H1 (cell line): ENCODE data around the gene CYP1B1. TPM values are rescaled to one million over a fixed set of nuclear protein-coding genes. Genes with fewer than 3 reads are reported as not detected.

Source experiments
- CTCF ChIA-PET: fragments of 300-600 bp; sonication (Branson Sonifier 250); formaldehyde crosslinking; loops from one replicate; lab custom pipeline; 2021; ENCODE audit not compliant: partially characterized antibody; lab: Charles Lee
- POLR2A ChIA-PET: fragments of 300-600 bp; sonication (Branson Sonifier 250); formaldehyde crosslinking; loops from one replicate; lab custom pipeline; 2021; ENCODE audit warnings: inconsistent platforms; ENCODE audit not compliant: partially characterized antibody; lab: Charles Lee
- DNase-seq, 2 experiments: peaks; one replicate each; pipeline versions ENCODE4 v3.0.0 to v3.0.0-alpha.2; 2010 to 2022; ENCODE audit warnings: low spot score in 2 of 2, low read depth in 1 of 2, mixed read lengths in 1 of 2
- FAIRE-seq: peaks from 2 replicates; lab custom pipeline; 2011; peaks lifted over from hg19 to GRCh38; lab: Jason Lieb, UNC
- H2AFZ ChIP-seq: 2 replicates; pipeline ENCODE4 v1.8.1; 2012; ENCODE audit warnings: low read length, inconsistent platforms
- H2AK5ac ChIP-seq: 2 replicates; pipeline ENCODE4 v1.6.1; 2013; ENCODE audit warnings: low read depth, low read length
- H2BK120ac ChIP-seq: replicated peaks from 2 replicates; pipeline ENCODE3; 2013; ENCODE audit warnings: low read depth, low read length, inconsistent platforms
- H2BK12ac ChIP-seq: 2 replicates; pipeline ENCODE4 v1.6.1; 2013; ENCODE audit warnings: low read depth, low read length
- H2BK15ac ChIP-seq: 2 replicates; pipeline ENCODE4 v1.6.1; 2013; ENCODE audit warnings: low read length
- H2BK20ac ChIP-seq: 2 replicates; pipeline ENCODE4 v1.6.1; 2013; ENCODE audit warnings: low read length
- H2BK5ac ChIP-seq: 2 replicates; pipeline ENCODE4 v1.6.1; 2013; ENCODE audit warnings: low read depth, low read length
- H3K14ac ChIP-seq: 2 replicates; pipeline ENCODE4 v1.6.1; 2013; ENCODE audit warnings: inconsistent platforms; ENCODE audit not compliant: insufficient read length
- H3K18ac ChIP-seq: 2 replicates; pipeline ENCODE4 v1.6.1; 2013; ENCODE audit warnings: low read length; ENCODE audit errors: extremely low read depth
- H3K23ac ChIP-seq: 2 replicates; pipeline ENCODE4 v1.6.1; 2013; ENCODE audit warnings: inconsistent platforms; ENCODE audit not compliant: insufficient read length
- H3K23me2 ChIP-seq: 2 replicates; pipeline ENCODE4 v1.6.1; 2013; ENCODE audit warnings: low read depth, low read length
- H3K27ac ChIP-seq: 2 replicates; pipeline ENCODE4 v1.6.1; 2011; ENCODE audit warnings: low read depth, low read length, inconsistent platforms
- H3K27me3 ChIP-seq, 4 experiments: replicated peaks in 1 of 4; 1 replicate in 1 of 4; 2 replicates in 3 of 4; pipeline versions ENCODE4 v1.6.1 to v1.8.1; 2011 to 2013; ENCODE audit warnings: low read length in 3 of 4, mild to moderate bottlenecking in 3 of 4, inconsistent platforms in 2 of 4, mixed read lengths in 2 of 4, moderate library complexity in 1 of 4; ENCODE audit not compliant: control insufficient read depth in 3 of 4, insufficient read depth in 3 of 4; ENCODE audit errors: extremely low read depth in 1 of 4
- H3K36me3 ChIP-seq, 4 experiments: 2 replicates each; pipeline versions ENCODE4 v1.6.1 to v1.8.1; 2011 to 2013; ENCODE audit warnings: mild to moderate bottlenecking in 4 of 4, low read length in 3 of 4, moderate library complexity in 2 of 4, control low read depth in 1 of 4, inconsistent platforms in 1 of 4; ENCODE audit not compliant: insufficient read depth in 4 of 4, control insufficient read depth in 2 of 4
- H3K4ac ChIP-seq: replicated peaks from 2 replicates; pipeline ENCODE3; 2013; ENCODE audit warnings: low read length, low read depth, mixed read lengths, inconsistent platforms; ENCODE audit not compliant: insufficient read length
- H3K4me1 ChIP-seq, 4 experiments: replicated peaks in 1 of 4; 1 replicate in 1 of 4; 2 replicates in 3 of 4; pipeline versions ENCODE4 v1.6.1 to v1.8.1; 2011 to 2013; ENCODE audit warnings: low read length in 3 of 4, inconsistent platforms in 2 of 4, mixed read lengths in 1 of 4; ENCODE audit not compliant: insufficient read depth in 4 of 4, control insufficient read depth in 3 of 4
- H3K4me2 ChIP-seq, 2 experiments: 2 replicates each; pipeline versions ENCODE4 v1.6.1 to v1.8.1; 2011 to 2013; ENCODE audit warnings: low read depth in 2 of 2, low read length in 2 of 2, control low read depth in 1 of 2, inconsistent platforms in 1 of 2, mild to moderate bottlenecking in 1 of 2; ENCODE audit not compliant: insufficient read depth in 1 of 2
- H3K4me3 ChIP-seq, 4 experiments: fragments of 200-600, 300-600 bp in 1 of 4; sonication (generic), shearing (Covaris generic), sonication (Bioruptor Twin) in 1 of 4; 2 replicates each; pipeline versions ENCODE4 v1.5.1 to v1.8.1; 2011 to 2016; ENCODE audit warnings: low read length in 4 of 4, low read depth in 3 of 4, control low read depth in 2 of 4, inconsistent platforms in 2 of 4, mild to moderate bottlenecking in 2 of 4, mixed read lengths in 1 of 4, moderate library complexity in 1 of 4; ENCODE audit not compliant: insufficient read depth in 2 of 4; ENCODE audit errors: extremely low read depth in 1 of 4
- H3K56ac ChIP-seq: replicated peaks from 2 replicates; pipeline ENCODE3; 2013; ENCODE audit warnings: low read depth, mild to moderate bottlenecking, mixed read lengths, low read length, inconsistent platforms; ENCODE audit not compliant: insufficient read length
- H3K79me1 ChIP-seq: 2 replicates; pipeline ENCODE4 v1.6.1; 2013; ENCODE audit warnings: low read depth, low read length, control low read depth
- H3K79me2 ChIP-seq, 2 experiments: 2 replicates each; pipeline versions ENCODE4 v1.6.1 to v1.8.1; 2012 to 2013; ENCODE audit warnings: low read length in 2 of 2, mild to moderate bottlenecking in 2 of 2, inconsistent platforms in 1 of 2; ENCODE audit not compliant: insufficient read depth in 2 of 2, control insufficient read depth in 1 of 2
- H3K9ac ChIP-seq, 4 experiments: replicated peaks in 1 of 4; 1 replicate in 1 of 4; 2 replicates in 3 of 4; pipeline versions ENCODE4 v1.6.1 to v1.8.1; 2011 to 2013; ENCODE audit warnings: low read depth in 3 of 4, low read length in 3 of 4, control low read depth in 2 of 4, mild to moderate bottlenecking in 2 of 4, moderate library complexity in 2 of 4, inconsistent platforms in 1 of 4; ENCODE audit errors: extremely low read depth in 1 of 4
- H3K9me3 ChIP-seq, 2 experiments: 2 replicates each; pipeline versions ENCODE4 v1.6.1 to v1.8.1; 2012 to 2013; ENCODE audit warnings: mild to moderate bottlenecking in 2 of 2, moderate library complexity in 2 of 2, control low read depth in 1 of 2, inconsistent platforms in 1 of 2, low read depth in 1 of 2, low read length in 1 of 2, mixed read lengths in 1 of 2; ENCODE audit not compliant: insufficient read depth in 2 of 2
- H4K20me1 ChIP-seq, 2 experiments: replicated peaks in 1 of 2; 2 replicates each; pipeline versions ENCODE3 to v1.8.1; 2011 to 2013; ENCODE audit warnings: inconsistent platforms in 2 of 2, low read length in 2 of 2, mild to moderate bottlenecking in 1 of 2; ENCODE audit not compliant: insufficient read depth in 2 of 2, control insufficient read depth in 1 of 2
- H4K5ac ChIP-seq: 2 replicates; pipeline ENCODE4 v1.6.1; 2013; ENCODE audit warnings: low read length, low read depth, mixed read lengths, inconsistent platforms; ENCODE audit not compliant: insufficient read length
- H4K8ac ChIP-seq: 2 replicates; pipeline ENCODE4 v1.8.0; 2013; ENCODE audit warnings: mild to moderate bottlenecking, moderate library complexity, low read length, inconsistent platforms; ENCODE audit not compliant: insufficient read depth; ENCODE audit errors: extremely low read depth
- H4K91ac ChIP-seq: replicated peaks from 2 replicates; pipeline ENCODE3; 2013; ENCODE audit warnings: low read length, mixed read lengths, inconsistent platforms; ENCODE audit not compliant: insufficient read length
- ATF2 ChIP-seq: IDR thresholded peaks from 2 replicates; pipeline ENCODE4 v1.6.1; 2012; ENCODE audit warnings: low read length, inconsistent platforms
- CHD2 ChIP-seq: IDR thresholded peaks from 2 replicates; pipeline ENCODE4 v1.6.1; 2012; ENCODE audit warnings: low read length, improper control_type of control experiment
- GTF2F1 ChIP-seq: IDR thresholded peaks from 2 replicates; pipeline ENCODE4 v1.6.1; 2012; ENCODE audit warnings: low read depth, low read length, improper control_type of control experiment, borderline replicate concordance
- POLR2AphosphoS5 ChIP-seq: IDR thresholded peaks from 2 replicates; pipeline ENCODE4 v1.6.1; 2011; ENCODE audit warnings: low read depth, low read length
- SIN3A ChIP-seq, 2 experiments: IDR thresholded peaks in 1 of 2; conservative IDR thresholded peaks in 1 of 2; 2 replicates each; pipeline ENCODE4 v1.6.1; 2011 to 2012; ENCODE audit warnings: low read length in 2 of 2, improper control_type of control experiment in 1 of 2, low read depth in 1 of 2, mild to moderate bottlenecking in 1 of 2
- TAF1 ChIP-seq: IDR thresholded peaks from 2 replicates; pipeline ENCODE4 v1.6.1; 2011; ENCODE audit warnings: mild to moderate bottlenecking, low read depth, low read length
- TBP ChIP-seq: IDR thresholded peaks from 2 replicates; pipeline ENCODE4 v1.6.1; 2011; ENCODE audit warnings: low read depth, low read length, improper control_type of control experiment
- USF2 ChIP-seq: IDR thresholded peaks from 2 replicates; pipeline ENCODE4 v1.6.1; 2011; ENCODE audit warnings: low read length, improper control_type of control experiment
- WGBS, 2 experiments: shearing (Covaris generic) in 1 of 2; methylation state at CpG; one replicate each; pipeline versions ENCODE4 v1.1.6 to v1.1.7; 2013 to 2015; ENCODE audit warnings: low lambda C conversion rate in 2 of 2, mixed read lengths in 2 of 2, inconsistent platforms in 1 of 2, low coverage in 1 of 2, missing lambda C conversion rate in 1 of 2; ENCODE audit not compliant: insufficient replicate concordance in 2 of 2, insufficient coverage in 1 of 2, insufficient read length in 1 of 2; ENCODE audit errors: extremely low coverage in 1 of 2, missing lambda C conversion rate in 1 of 2; 5-methylcytosine and 5-hydroxymethylcytosine counted together
- polyA plus RNA-seq, 7 experiments: library from polyadenylated mRNA; depleted of rRNA in 3 of 7; stranded (reverse) in 5 of 7; unstranded in 2 of 7; fragments of >200 nt in 5 of 7; fragments of 200-250 nt in 2 of 7; gene quantifications; 1 replicate in 5 of 7; 2 replicates in 1 of 7; 4 replicates in 1 of 7; pipeline versions ENCODE4 v1.2.1 to v1.2.3, GENCODE V29; 2011 to 2013; ENCODE audit warnings: missing spikeins in 2 of 7, mixed read lengths in 2 of 7
- total RNA-seq: library from RNA; stranded (reverse); fragmentation: NEBNext Ultra II Directional; extraction: Animal tissue kit (Norgen Biotek cat#: 25700); gene quantifications from 2 replicates; pipeline ENCODE4 v1.2.1, GENCODE V29; 2021

The CYP1B1 gene
- total and polyA plus RNA-seq, 2 of the 8 experiments (the other 6 are each of a cell fraction or from before 2014, with no cell fraction given) = 1.3 to 5.7 TPM

GRCh38 chr2:38035968-38036367, 40.0 kb downstream of the CYP1B1 start:
- Histone ChIP-seq H3K4me2 (no peak overlapping the region), H3K27me3 (peaks cover 0 to 12% (median 5%) of the 10 kb centered on the region in 4 experiments; a peak in 6 of 7 replicates), H3K18ac (no peak overlapping the region), H3K14ac (no peak overlapping the region), H3K23ac (no peak overlapping the region), H3K4me1 (peaks cover 0 to 3% (median 3%) of the 10 kb centered on the region in 4 experiments; a peak in 3 of 7 replicates), H3K9me3 (no peaks in the 10 kb centered on the region), H3K79me2 (no peaks in the 10 kb centered on the region), H4K5ac (no peak overlapping the region), H3K9ac (no peak overlapping the region), H3K23me2 (peaks cover 1% of the 10 kb centered on the region; the same call in 1 of the 2 replicates), H2BK15ac (no peak overlapping the region), H3K4me3 (no peak overlapping the region), H2BK12ac (no peak overlapping the region), H2BK5ac (no peak overlapping the region), H4K20me1 (no peaks in the 10 kb centered on the region), H3K36me3 (no peaks in the 10 kb centered on the region), H4K91ac (no peak overlapping the region), H3K79me1 (no peaks in the 10 kb centered on the region), H3K4ac (no peak overlapping the region), H2AK5ac (no peak overlapping the region), H2BK120ac (no peak overlapping the region), H3K56ac (no peak overlapping the region), H2BK20ac (no peak overlapping the region), H2AFZ (no peak overlapping the region), H3K27ac (no peak overlapping the region), H4K8ac (no peak overlapping the region)
- POLR2A ChIA-PET = interaction anchor here (1.0 to 1.2 kb wide), 2 partner anchors 15 to 210 kb away, joined by 3 to 4 read pairs; no protein-coding TSS in a partner anchor
- no peak for DNase-seq
- TF ChIP-seq GTF2F1 (no peak), SIN3A (conservative IDR thresholded peaks at IDR 0.05 in 1 of 2, IDR thresholded peaks at IDR 0.05 in 1 of 2; ENCODE audit: low read depth in 1 of 2, low read length in 2 of 2) (no peak), POLR2AphosphoS5 (no peak), TBP (no peak), TAF1 (no peak), USF2 (no peak), ATF2 (no peak), CHD2 (no peak)
- CTCF ChIA-PET = interaction anchor here (0.6 to 1.8 kb wide), 8 partner anchors 8 to 198 kb away, joined by 3 to 7 read pairs (median 4); no protein-coding TSS in a partner anchor
- no peak for FAIRE-seq
- 93% methylated on average over 7 of the region's 7 CpGs; no CpG with 5 or more reads in 1 of the 2 experiments for WGBS, 2 experiments
